Heart left ventricle (tissue), 13 donors: Measurements from ENCODE around the gene RALGAPA1.

Source experiments
- POLR2A ChIP-seq, 2 donors: fragments of 450-650 bp; IDR thresholded peaks; one replicate each; pipeline ENCODE4 v1.6.1; 2017; ENCODE audit warnings: antibody characterized with exemption in 2 of 2, mild to moderate bottlenecking in 2 of 2, moderate library complexity in 2 of 2
- TF ChIP-seq, protein P1 (sequence below), 12 donors: fragments of 200-600 bp; sonication (generic) in 4 of 12; IDR thresholded peaks; one replicate each; pipeline versions ENCODE4 v1.5.0 to v1.8.0; 2018 to 2022; ENCODE audit warnings: antibody characterized with exemption in 12 of 12, mild to moderate bottlenecking in 5 of 12
- donor health status: ischemic (EF 13 %, LVEDD 7.1; RV severe dilation, severe dysfunction).
- donor health status: DM: no; HTN: yes; CAD: no.
- donor health status: DM: no; HTN: no; CAD: no.
- donor health status: ischemic (EF 25% LVEDD 6.9; RV normal size, moderate dysfunction).
- donor health status: ischemic (EF 25% LVEDD 5.7; RV mildly dilated, moderate dysfunction).
- donor health status: ischemic (EF 35%, LVEDD 5.7; RV mildly dilated, moderate dysfunction).
- donor health status: nonischemic (EF 11% LVEDD 7.7; RV severe dilation, severe dysfunction).
- donor health status: DM: yes; HTN: yes; CAD: no.
- donor health status: PGD.
- donor health status: ischemic (EF 29% LVEDD 5.4; RV normal size, mild dysfunction).
- donor health status: nonischemic (EF 23%, LVEDD 6.1; RV moderate dilation, normal function).

DNA sequence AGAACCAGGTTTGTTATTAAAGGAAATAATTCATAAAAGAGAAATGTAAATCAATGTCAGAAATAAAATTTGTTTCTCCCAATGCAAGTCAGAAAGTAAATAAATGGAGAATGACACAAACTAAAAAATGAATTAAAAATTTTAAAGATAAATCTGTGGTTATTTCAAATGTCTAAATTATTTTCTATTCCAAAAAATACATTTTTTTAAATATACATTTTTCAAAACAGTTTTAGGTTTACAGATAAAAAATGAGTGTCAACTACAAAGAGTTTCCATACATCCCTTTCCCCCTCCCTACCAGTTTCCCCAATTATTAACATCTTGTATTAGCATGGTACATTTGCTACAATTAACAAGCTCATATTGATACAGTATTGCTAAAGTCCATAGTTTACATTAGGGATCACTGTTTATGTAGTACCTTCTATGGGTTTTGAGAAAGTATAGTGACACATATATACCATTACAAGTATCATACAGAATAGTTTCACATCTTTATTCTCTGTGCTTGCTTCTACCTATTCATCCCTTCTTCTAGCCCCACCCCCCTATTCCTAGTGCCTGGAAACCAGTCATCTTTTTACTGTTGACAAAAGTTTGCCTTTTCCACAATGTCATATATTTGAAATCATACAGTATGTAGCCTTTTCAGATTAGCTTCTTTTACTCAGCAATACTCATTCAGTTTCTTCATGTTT is 104.2 kb downstream of the RALGAPA1 start:
- TF ChIP-seq, protein P1, sequence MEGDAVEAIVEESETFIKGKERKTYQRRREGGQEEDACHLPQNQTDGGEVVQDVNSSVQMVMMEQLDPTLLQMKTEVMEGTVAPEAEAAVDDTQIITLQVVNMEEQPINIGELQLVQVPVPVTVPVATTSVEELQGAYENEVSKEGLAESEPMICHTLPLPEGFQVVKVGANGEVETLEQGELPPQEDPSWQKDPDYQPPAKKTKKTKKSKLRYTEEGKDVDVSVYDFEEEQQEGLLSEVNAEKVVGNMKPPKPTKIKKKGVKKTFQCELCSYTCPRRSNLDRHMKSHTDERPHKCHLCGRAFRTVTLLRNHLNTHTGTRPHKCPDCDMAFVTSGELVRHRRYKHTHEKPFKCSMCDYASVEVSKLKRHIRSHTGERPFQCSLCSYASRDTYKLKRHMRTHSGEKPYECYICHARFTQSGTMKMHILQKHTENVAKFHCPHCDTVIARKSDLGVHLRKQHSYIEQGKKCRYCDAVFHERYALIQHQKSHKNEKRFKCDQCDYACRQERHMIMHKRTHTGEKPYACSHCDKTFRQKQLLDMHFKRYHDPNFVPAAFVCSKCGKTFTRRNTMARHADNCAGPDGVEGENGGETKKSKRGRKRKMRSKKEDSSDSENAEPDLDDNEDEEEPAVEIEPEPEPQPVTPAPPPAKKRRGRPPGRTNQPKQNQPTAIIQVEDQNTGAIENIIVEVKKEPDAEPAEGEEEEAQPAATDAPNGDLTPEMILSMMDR (IDR thresholded peaks at IDR 0.05) = no peak
- no peak for TF ChIP-seq POLR2A (IDR thresholded peaks at IDR 0.05)
